GM12878 (cell line): ENCODE measurements around the gene CCDC12. TPM values are rescaled to one million over a fixed set of nuclear protein-coding genes. Genes with fewer than 3 reads are reported as not detected.

Source experiments
- ATAC-seq: fragments of 200-7000 bp; cut with Tn5 transposase; 3 replicates; pipeline ENCODE4 v1.9.1; 2020; ENCODE audit warnings: mild to moderate bottlenecking, moderate library complexity
- BruUV-seq: library from RNA; stranded (reverse); fragments of 400-500 nt; replicated peaks from 2 replicates; lab custom pipeline; 2021; lab: Mats Ljungman, UMichigan
- CTCF ChIA-PET: fragments of 300-600 bp; sonication (Branson Sonifier 250); formaldehyde crosslinking; extraction: SDS; loops from one replicate; lab custom pipeline; 2021; ENCODE audit warnings: inconsistent platforms; lab: Yijun Ruan, JAX
- POLR2A ChIA-PET: fragments of 350-600 bp; formaldehyde crosslinking; extraction: SDS; loops from one replicate; lab custom pipeline; 2021; ENCODE audit warnings: inconsistent platforms; lab: Charles Lee
- RAD21 ChIA-PET: fragments of 300-600 bp; sonication (Branson Sonifier 250); formaldehyde crosslinking; loops from one replicate; lab custom pipeline; 2023; ENCODE audit warnings: antibody characterized with exemption; ENCODE audit not compliant: unreplicated experiment; lab: Charles Lee
- SMC1A ChIA-PET: fragments of 300-600 bp; sonication (Branson Sonifier 250); formaldehyde crosslinking; loops from one replicate; lab custom pipeline; 2023; ENCODE audit not compliant: unreplicated experiment, uncharacterized antibody; lab: Charles Lee
- DNase-seq: peaks from one replicate; pipeline ENCODE4 v3.0.0-alpha.2; 2011; ENCODE audit warnings: low read depth, low spot score
- FAIRE-seq: peaks from 3 replicates; lab custom pipeline; 2011; peaks lifted over from hg19 to GRCh38; lab: Jason Lieb, UNC
- H2AFZ ChIP-seq: 2 replicates; pipeline ENCODE4 v1.6.0; 2011; ENCODE audit warnings: low read depth, low read length, control low read depth; ENCODE audit not compliant: control insufficient read depth
- H3K27ac ChIP-seq: 2 replicates; pipeline ENCODE4 v1.5.1; 2011; ENCODE audit warnings: control low read depth; ENCODE audit not compliant: control insufficient read depth, insufficient read depth
- H3K27me3 ChIP-seq, 2 experiments: replicated peaks in 1 of 2; 2 replicates each; pipeline versions ENCODE4 v1.6.0 to v1.6.1; 2011; ENCODE audit warnings: low read length in 1 of 2; ENCODE audit not compliant: control insufficient read depth in 2 of 2, insufficient read depth in 2 of 2
- H3K36me3 ChIP-seq, 2 experiments: 2 replicates each; pipeline ENCODE4 v1.5.1; 2011; ENCODE audit warnings: low read length in 1 of 2; ENCODE audit not compliant: control insufficient read depth in 2 of 2, insufficient read depth in 2 of 2
- H3K4me1 ChIP-seq: 2 replicates; pipeline ENCODE4 v1.6.1; 2011; ENCODE audit warnings: mild to moderate bottlenecking, low read length, moderate library complexity, mixed read lengths; ENCODE audit not compliant: control insufficient read depth, insufficient read depth
- H3K4me2 ChIP-seq: 2 replicates; pipeline ENCODE4 v1.6.0; 2011; ENCODE audit warnings: control low read depth; ENCODE audit not compliant: control insufficient read depth, insufficient read depth
- H3K4me3 ChIP-seq: fragments of 200-600 bp; sonication (generic); 2 replicates; pipeline ENCODE4 v1.5.1; 2016
- H3K79me2 ChIP-seq: 2 replicates; pipeline ENCODE4 v1.6.0; 2011; ENCODE audit warnings: low read length; ENCODE audit not compliant: control insufficient read depth, insufficient read depth
- H3K9ac ChIP-seq: 2 replicates; pipeline ENCODE4 v1.8.0; 2011; ENCODE audit warnings: low read length, control low read depth, mixed read lengths; ENCODE audit not compliant: control insufficient read depth, insufficient read depth
- H3K9me3 ChIP-seq: replicated peaks from 3 replicates; pipeline ENCODE4 v1.5.1; 2011; ENCODE audit warnings: mild to moderate bottlenecking, low read length; ENCODE audit not compliant: control insufficient read depth, insufficient read depth
- H4K20me1 ChIP-seq: 2 replicates; pipeline ENCODE4 v1.6.0; 2011; ENCODE audit not compliant: control insufficient read depth, insufficient read depth
- ATF7 ChIP-seq: fragments of 450-650 bp; IDR thresholded peaks from 2 replicates; pipeline ENCODE4 v1.6.1; 2016; ENCODE audit warnings: low read depth, mild to moderate bottlenecking
- CBFB ChIP-seq: IDR thresholded peaks from 2 replicates; pipeline ENCODE4 v1.6.1; 2016; ENCODE audit warnings: antibody characterized with exemption, low read depth
- CHD4 ChIP-seq: fragments of 200-600 bp; sonication (generic); IDR thresholded peaks from 2 replicates; pipeline ENCODE4 v1.6.1; 2016; ENCODE audit warnings: mild to moderate bottlenecking
- CREB1 ChIP-seq: IDR thresholded peaks from 2 replicates; pipeline ENCODE4 v1.6.1; 2012; ENCODE audit warnings: low read depth, mild to moderate bottlenecking, inconsistent platforms
- CREM ChIP-seq: IDR thresholded peaks from 2 replicates; pipeline ENCODE4 v1.6.1; 2014; ENCODE audit warnings: antibody characterized with exemption, low read depth
- EP300 ChIP-seq, 2 experiments: fragments of 150-350 bp in 1 of 2; IDR thresholded peaks; 2 replicates each; pipeline ENCODE4 v1.6.1; 2011 to 2012; ENCODE audit warnings: low read depth in 2 of 2, low read length in 2 of 2, borderline replicate concordance in 1 of 2, improper control_type of control experiment in 1 of 2, inconsistent platforms in 1 of 2; ENCODE audit not compliant: control insufficient read depth in 1 of 2
- HDGF ChIP-seq: fragments of 450-650 bp; IDR thresholded peaks from 2 replicates; pipeline ENCODE4 v1.6.1; 2016; ENCODE audit warnings: antibody characterized with exemption
- MTA3 ChIP-seq: IDR thresholded peaks from 2 replicates; pipeline ENCODE4 v1.6.1; 2012; ENCODE audit warnings: low read length, inconsistent platforms, borderline replicate concordance
- NR2C1 ChIP-seq: fragments of 450-650 bp; IDR thresholded peaks from 2 replicates; pipeline ENCODE4 v1.6.1; 2017; ENCODE audit warnings: antibody characterized with exemption, mild to moderate bottlenecking, moderate library complexity
- POLR2A ChIP-seq: IDR thresholded peaks from 2 replicates; pipeline ENCODE4 v1.6.1; 2011; ENCODE audit warnings: low read depth, mild to moderate bottlenecking, low read length
- POLR2AphosphoS2 ChIP-seq: IDR thresholded peaks from 2 replicates; pipeline ENCODE4 v1.6.1; 2011; ENCODE audit warnings: low read depth, mild to moderate bottlenecking, low read length, improper control_type of control experiment, moderate library complexity
- POLR2AphosphoS5 ChIP-seq: IDR thresholded peaks from 2 replicates; pipeline ENCODE4 v1.6.1; 2011; ENCODE audit warnings: mild to moderate bottlenecking, low read length, inconsistent platforms
- RUNX3 ChIP-seq: IDR thresholded peaks from 2 replicates; pipeline ENCODE4 v1.6.1; 2012; ENCODE audit warnings: low read length, inconsistent platforms
- SREBF2 ChIP-seq: IDR thresholded peaks from 2 replicates; pipeline ENCODE4 v1.6.1; 2012; ENCODE audit warnings: mild to moderate bottlenecking, low read length
- TBL1XR1 ChIP-seq: IDR thresholded peaks from 2 replicates; pipeline ENCODE4 v1.6.1; 2012; ENCODE audit warnings: low read depth, low read length, improper control_type of control experiment
- ZNF274 ChIP-seq: IDR thresholded peaks from one replicate; pipeline ENCODE4 v1.8.0; 2011; ENCODE audit not compliant: insufficient read length, insufficient read depth
- ZNF384 ChIP-seq: IDR thresholded peaks from 2 replicates; pipeline ENCODE4 v1.6.1; 2012; ENCODE audit warnings: low read depth, mild to moderate bottlenecking, low read length, improper control_type of control experiment, borderline replicate concordance
- WGBS: methylation state at CpG from one replicate; pipeline ENCODE4 v1.1.6; 2016; ENCODE audit warnings: low lambda C conversion rate; ENCODE audit not compliant: insufficient replicate concordance, insufficient coverage; ENCODE audit errors: missing lambda C conversion rate; 5-methylcytosine and 5-hydroxymethylcytosine counted together
- in situ Hi-C: fragments of 300-500 bp; cut with MboI; formaldehyde crosslinking; loops from 9 replicates; pipeline ENCODE4 v1.14.3; 2018; ENCODE audit warnings: mixed read lengths
- intact Hi-C: fragments of 100-400 bp; cut with micrococcal nuclease; formaldehyde crosslinking; loops from one replicate; pipeline ENCODE4 v1.14.2; 2022; ENCODE audit not compliant: unreplicated experiment
- polyA plus RNA-seq, 11 experiments: library from polyadenylated mRNA; depleted of rRNA in 4 of 11; unstranded in 6 of 11; stranded (reverse) in 5 of 11; fragments of >200 nt; fragmentation: Nextera tagmentation in 4 of 11; fragmentation: Illumina TruSeq in 1 of 11; extraction: Ambion mirVana in 4 of 11; extraction: Trizol in 1 of 11; gene quantifications; 1 replicate in 1 of 11; 2 replicates in 10 of 11; pipeline versions ENCODE4 v1.2.1 to v1.2.3, GENCODE V29; 2011 to 2016; ENCODE audit warnings: inconsistent platforms in 2 of 11, missing spikeins in 2 of 11, low read depth in 1 of 11
- total RNA-seq, 4 experiments: library from RNA; depleted of rRNA in 3 of 4; stranded (reverse); fragments of >200 nt in 3 of 4; fragmentation: Illumina TruSeq in 1 of 4; extraction: Trizol in 1 of 4; gene quantifications; 2 replicates each; pipeline versions ENCODE4 v1.2.1 to v1.2.3, GENCODE V29; 2013 to 2021

The CCDC12 gene
- total and polyA plus RNA-seq, 10 of the 15 experiments (the other 5 are each of a cell fraction or from before 2014, with no cell fraction given): 9.2 to 91.4 (median 61.3) TPM

DNA sequence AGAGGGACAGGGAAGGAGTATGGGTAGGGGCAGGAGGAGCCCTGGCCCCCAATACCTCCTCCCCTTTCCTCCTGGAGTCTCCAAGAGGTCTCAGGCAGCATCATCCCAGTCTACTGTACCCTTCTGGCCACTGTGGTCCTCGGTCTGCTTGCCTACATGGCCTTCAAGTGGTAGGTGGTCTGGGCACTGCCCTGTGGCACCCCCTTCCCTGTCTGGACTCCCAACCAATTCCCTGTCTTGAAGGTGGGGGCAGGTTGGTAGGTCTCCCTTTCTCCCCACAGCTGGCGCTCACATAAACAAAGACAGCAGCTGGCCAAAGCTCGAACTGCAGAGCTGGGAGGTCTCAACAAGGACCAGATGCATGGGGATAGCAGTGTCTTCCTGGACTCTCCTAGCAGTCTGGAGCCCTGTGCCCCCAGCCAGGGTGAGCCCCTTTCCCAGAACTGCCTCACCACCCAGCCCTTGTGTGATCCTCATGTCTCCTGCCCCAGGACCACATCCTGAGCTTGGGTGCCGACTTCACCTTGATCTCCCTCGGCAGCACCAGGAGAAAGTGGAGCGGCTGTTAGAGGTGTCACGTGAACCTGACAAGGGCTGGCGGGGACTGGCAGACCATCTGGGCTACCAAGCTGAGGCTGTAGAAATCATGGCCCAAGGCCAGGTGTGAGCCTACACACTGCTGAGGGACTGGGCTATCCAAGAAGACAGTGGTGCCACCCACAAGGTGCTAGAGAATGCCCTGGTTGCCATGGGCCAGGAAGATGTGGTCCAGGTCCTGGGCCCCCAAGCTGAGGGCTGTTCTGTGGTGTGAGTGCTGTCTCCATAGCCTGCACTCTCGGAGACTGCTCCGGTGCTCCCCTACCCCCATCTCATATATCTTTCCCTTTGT, 36.0 kb upstream of the CCDC12 start:
- ChIA-PET POLR2A (no interaction called here), CTCF (no interaction called here), RAD21 (no interaction called here), SMC1A (interaction anchor here (1.0 kb wide), 1 partner anchor 365 kb away, joined by 3 read pairs; no protein-coding TSS in a partner anchor)
- Histone ChIP-seq H3K9me3 (no peaks in the 10 kb centered on the region), H3K79me2 (no peaks in the 10 kb centered on the region), H3K27ac (no peak overlapping the region), H3K4me3 (no peak overlapping the region), H4K20me1 (no peaks in the 10 kb centered on the region), H3K27me3 (no peaks in the 10 kb centered on the region), H3K36me3 (peaks cover 13 to 26% of the 10 kb centered on the region in 2 experiments), H3K9ac (no peak overlapping the region), H3K4me2 (no peak overlapping the region), H3K4me1 (peaks cover 6% of the 10 kb centered on the region; the same call in 1 of the 2 replicates), H2AFZ (no peak overlapping the region)
- ATAC-seq (no peak), FAIRE-seq (no peak), DNase-seq (no peak)
- no peak for TF ChIP-seq POLR2AphosphoS2
- TF ChIP-seq POLR2A: peak; percentile 56; the same call in 1 of the 2 replicates
- TF ChIP-seq POLR2AphosphoS5: peak; percentile 52; the same call in 1 of the 2 replicates
- TF ChIP-seq RUNX3: no peak
- TF ChIP-seq CREM: no peak
- no peak for TF ChIP-seq HDGF
- TF ChIP-seq SREBF2: no peak
- no peak for TF ChIP-seq ZNF274
- TF ChIP-seq MTA3: 0 out of 2 replicates have a peak, but pooled peaks have one; percentile 7
- TF ChIP-seq CREB1: no peak
- TF ChIP-seq CHD4: no peak
- no peak for TF ChIP-seq ATF7
- TF ChIP-seq EP300 (IDR thresholded peaks at IDR 0.05; ENCODE audit: borderline replicate concordance in 1 of 2, control insufficient read depth in 1 of 2, low read depth in 2 of 2, low read length in 2 of 2): no peak
- no peak for TF ChIP-seq ZNF384
- no peak for TF ChIP-seq CBFB
- no peak for TF ChIP-seq NR2C1
- no peak for TF ChIP-seq TBL1XR1
- 91% methylated on average over 10 of the region's 10 CpGs for WGBS
- BruUV-seq: no TSS peak
- in situ Hi-C loops: no loop called here
- intact Hi-C loops: loop anchor here (10.0 kb wide), 1 partner anchor 308 kb away; the partner anchor contains the start of gene TMIE
